ENCODE data around the gene RBMX.
"Not testable (repeated sequence)": the region's sequence is repeated elsewhere in the genome, so short reads cannot be mapped to it uniquely, and the experiment has no call there.

The RBMX gene

DNA sequence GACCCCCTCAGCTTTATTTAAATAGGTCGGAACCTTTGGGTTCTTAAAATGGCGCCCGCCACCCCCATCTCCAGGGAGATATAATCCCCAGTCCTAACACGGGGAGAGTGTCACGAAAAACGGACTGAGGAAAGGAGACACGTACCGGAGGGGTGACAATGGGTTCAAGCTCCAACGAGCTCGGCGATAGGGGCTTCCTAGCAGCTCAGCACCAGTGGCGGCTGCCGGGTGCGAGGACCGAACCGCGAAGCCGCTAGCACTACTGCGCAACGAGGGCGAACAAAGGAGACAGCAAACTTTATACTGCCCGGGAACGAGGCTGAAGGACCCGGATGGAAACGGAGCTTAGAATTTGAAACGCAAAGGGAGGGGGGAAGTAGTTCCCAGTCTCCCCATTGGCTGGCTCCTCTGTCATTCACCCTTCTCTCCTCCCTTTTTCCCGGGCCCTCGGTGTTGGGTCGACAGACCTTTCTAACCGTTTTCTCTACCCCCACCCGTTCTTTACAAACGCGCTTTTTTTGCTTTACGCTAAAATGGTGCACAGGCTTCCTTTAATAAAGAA, at the start of gene RBMX:
Gene RBMX, minus strand, starts transcription at position 274 of the 562 bp plus-strand sequence. CDS start 1,298 bp downstream, outside the sequence.
- DNase-seq (ENCODE audit: low read depth): peak; percentile 81

DNA sequence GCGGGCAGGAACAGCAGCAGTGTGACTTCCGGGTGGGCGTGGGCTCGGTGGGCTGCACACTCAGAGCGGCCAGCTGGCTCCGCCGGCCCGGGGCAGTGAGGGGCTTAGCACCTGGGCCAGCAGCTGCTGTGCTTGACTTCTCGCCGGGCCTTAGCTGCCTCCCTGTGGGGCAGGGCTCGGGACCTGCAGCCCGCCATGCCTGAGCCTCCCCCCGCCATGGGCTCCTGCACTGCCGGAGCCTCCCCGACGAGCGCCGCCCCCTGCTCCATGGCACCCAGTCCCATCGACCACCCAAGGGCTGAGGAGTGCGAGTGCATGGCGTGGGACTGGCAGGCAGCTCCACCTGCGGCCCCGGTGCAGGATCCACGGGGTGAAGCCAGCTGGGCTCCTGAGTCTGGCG, 40.9 kb upstream of the RBMX start:
- DNase-seq (ENCODE audit: low read depth): not testable (repeated sequence)

DNA sequence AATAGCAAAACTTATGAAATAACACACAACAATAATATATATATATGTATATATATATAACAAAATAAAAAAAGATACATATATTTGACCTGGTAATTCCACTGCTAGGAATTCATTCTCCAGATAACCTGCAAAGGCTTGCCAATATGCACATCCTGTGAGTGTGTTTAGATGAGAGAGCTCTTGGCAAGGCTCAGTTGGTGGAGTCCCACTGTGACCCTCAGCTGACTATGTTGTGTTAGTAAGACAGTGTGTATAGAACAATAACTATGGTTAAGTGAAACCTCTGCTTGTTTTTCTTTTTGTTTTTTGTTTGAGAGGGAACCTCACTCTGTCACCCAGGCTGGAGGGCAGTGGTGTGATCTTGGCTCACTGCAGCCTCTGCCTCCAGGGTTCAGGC, 39.5 kb upstream of the RBMX start:
- DNase-seq (ENCODE audit: low read depth): no peak

DNA sequence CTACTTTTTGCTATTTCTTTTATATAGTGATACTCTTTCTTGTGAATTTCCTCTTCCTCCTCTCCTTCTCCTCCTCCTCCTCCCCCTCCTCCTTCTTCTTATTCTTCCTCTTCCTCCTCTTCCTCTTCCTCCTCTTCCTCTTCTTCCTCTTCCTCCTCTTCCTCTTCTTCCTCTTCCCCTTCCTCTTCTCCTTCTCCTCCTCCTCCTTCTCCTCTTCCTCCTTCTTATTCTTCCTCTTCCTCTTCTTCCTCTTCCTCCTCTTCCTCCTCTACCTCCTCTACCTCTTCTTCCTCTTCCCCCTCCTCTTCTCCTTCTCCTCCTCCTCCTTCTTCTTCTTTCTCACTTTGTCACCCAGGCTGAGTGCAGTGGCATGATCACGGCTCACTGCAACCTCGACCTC, 36.3 kb upstream of the RBMX start:
- no peak for DNase-seq (ENCODE audit: low read depth)

DNA sequence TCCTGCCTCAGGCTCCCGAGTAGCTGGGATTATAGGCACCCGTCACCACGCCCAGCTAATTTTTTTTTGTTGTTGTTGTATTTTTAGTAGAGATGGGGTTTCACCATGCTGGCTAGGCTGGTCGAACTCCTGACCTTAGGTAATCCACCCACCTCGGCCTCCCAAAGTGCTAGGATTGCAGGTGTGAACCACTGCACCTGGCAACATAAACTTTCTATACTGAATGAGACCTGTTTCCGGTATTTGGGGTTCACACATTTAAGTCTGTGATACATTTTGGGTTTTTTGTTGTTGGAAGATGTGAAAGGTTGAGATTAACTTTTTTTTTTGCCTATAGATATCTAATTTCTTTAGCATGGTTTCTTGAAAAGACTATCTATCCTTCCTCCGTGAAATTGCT, 31.1 kb upstream of the RBMX start:
- DNase-seq (ENCODE audit: low read depth): not testable (repeated sequence)

DNA sequence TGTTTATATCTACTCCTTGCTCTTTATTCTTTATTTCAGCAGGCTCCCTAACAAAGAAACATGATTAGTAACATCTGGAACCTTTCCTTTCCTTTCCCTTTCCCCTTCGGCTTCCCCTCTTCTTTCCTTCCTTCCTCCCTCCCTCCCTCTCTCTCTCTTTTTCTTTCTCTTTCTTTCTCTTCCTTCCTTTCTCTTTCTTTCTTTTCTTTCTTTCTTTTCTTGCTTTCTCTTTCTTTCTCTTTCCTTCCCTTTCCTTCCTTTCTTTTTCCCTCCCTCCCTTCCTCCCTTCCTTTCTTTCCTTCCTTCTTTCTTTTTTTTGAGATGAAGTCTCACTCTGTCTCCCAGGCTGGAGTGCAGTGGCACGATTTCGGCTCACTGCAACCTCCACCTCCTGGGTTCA, 30.7 kb upstream of the RBMX start:
- DNase-seq (ENCODE audit: low read depth): no peak

DNA sequence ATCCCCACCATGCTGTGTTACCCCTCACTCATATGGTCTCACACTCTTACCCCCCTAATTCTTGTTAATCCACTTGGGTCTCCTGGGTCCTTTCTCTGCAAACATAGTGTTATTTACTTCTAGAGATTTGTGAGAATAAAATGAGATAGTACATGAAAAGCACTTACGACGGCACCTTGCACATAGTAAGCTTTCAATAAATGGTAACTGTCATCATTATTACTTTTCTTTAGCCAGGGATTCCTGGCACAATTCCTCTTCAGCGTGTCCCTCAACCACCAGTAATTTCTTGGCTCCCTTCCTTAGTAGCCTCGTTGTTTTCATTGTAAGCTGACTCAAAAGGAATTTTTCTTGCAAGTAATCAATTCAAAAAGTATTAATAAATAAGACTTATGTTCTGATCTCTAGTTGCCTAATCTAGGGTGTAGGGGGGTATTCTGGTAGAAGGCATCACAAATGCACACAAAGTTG, 30.1 kb upstream of the RBMX start:
- DNase-seq (ENCODE audit: low read depth): no peak

DNA sequence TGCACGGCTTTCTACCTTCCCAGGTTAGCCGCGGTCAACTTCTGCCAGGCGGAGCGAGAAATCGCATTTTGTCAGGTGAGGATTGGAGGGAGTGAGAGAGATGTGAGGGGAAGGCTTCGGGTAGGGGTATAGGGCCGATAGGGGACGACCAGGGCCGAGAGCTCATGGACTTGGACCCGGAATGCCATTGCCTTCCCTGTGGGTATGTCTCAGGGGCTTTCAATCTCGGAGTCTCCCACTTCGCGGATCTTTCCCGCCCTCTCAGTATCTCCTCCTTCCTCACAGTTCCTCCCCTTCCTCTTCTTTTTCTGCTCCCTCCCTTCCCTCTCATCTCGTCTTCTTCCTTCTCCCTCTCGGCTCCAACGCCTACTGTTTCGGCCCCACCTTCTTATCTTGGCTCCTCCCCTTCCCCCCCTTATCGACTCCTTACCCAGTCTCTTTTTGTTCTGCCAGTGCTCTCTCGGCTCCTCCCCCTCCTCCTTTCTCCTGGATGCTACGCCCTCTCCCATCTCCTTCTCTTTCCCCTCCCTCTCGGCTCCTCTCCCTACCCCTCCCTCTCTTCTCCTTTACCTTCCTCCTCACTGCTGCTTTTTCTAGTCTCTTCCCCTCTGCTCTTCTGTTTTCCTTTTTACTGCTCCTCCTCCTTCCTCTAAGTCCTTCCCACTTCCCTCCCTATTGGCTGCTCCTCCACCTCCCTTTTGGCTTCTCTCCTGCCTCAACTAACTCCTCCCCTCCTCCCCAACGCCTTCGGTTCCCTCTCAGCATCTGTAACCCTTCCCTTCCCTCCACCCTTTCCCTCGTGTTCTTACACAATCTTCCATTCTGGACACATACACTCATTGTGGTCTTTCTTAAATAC, 29.4 kb upstream of the RBMX start:
- peak; percentile 17 for DNase-seq (ENCODE audit: low read depth)

DNA sequence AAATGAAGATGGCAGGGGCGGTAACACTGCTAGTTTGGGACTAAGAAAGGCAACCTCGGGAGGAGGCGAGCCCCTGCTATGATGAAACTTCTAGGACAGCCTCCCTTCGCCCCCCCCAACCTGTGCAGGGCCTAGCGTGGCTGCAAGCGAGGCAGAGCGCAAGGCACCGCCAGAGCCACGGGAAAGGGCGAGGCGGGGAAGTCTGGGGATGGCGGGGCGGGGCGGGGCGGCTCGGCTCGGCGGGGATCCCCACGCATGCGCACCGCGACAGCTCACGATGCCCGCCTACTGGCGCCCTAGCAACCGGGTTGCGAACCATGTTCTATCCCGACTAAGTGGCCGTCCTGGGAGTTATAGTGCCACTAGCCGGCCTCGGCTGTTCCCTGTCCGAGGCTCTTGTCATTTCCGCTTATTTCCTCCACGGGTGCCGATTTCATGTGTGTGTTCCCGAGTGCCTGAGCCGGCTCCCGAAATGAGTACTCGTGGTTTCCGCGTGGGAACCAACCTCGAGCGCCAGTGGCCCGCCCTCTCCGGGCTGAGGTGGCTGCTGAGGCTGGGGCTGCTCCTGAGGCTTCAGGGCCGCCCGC, 28.7 kb upstream of the RBMX start:
- DNase-seq (ENCODE audit: low read depth): peak; percentile 51

DNA sequence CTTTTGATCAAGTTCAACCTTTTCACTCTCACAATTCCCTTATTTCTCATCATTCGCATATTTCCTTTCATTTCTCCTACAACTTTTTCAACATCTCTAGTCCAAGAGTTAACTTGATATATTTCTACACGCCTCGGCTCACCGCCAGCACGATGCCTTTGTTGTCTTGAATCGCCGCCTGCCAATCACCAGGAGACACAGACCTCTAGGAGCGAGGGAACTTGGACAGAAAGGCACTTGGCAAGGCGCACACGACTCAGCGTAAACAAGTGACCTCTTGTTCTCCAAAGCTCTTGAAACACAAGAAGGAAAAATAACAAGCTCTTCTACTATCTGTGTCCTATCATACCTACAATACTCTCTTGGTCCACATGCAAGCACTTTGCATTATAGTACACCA, 27.1 kb upstream of the RBMX start:
- DNase-seq (ENCODE audit: low read depth): no peak

DNA sequence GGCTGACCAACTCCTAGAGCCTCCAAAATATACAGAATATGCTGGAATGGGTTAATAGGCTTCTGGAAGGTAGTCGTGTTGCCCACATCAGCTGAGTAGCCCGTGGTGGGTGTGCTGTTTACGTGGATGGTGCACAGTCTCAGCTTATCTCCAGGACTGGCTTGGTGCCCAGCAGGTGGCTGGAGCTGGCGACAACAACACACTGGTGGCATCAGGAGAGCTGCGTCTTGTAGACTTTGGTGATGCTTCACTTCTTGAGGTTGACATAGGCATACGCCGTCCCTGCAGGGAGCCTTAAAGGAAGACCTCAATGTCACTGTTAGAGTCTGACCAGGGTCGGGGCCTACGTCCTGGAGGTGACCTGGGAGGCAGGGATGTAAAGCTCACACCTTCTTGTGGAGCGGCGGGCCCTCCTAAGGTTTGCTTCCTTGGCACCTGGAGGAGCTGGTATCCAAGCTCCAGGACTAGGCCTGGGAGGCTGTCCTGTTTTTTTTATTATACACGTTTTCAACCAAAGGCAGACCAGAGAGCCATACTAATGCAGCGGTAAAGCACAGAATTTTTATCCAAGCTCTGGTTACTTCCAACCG, 26.5 kb upstream of the RBMX start:
- DNase-seq (ENCODE audit: low read depth): no peak

DNA sequence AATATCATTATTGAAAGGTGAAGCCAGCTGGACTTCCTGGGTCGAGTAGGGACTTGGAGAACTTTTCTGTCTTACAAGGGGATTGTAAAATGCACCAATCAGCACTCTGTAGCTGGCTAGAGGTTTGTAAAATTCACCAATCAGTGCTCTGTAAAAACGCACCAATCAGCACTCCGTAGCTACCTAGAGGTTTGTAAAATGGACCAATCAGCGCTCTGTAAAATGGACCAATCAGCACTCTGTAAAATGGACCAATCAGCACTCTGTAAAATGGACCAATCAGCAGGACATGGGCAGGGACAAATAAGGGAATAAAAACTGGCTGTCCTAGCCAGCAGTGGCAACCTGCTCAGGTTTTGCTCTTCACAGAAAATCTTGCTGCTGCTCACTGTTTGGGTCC, 23.5 kb upstream of the RBMX start:
- not testable (repeated sequence) for DNase-seq (ENCODE audit: low read depth)

DNA sequence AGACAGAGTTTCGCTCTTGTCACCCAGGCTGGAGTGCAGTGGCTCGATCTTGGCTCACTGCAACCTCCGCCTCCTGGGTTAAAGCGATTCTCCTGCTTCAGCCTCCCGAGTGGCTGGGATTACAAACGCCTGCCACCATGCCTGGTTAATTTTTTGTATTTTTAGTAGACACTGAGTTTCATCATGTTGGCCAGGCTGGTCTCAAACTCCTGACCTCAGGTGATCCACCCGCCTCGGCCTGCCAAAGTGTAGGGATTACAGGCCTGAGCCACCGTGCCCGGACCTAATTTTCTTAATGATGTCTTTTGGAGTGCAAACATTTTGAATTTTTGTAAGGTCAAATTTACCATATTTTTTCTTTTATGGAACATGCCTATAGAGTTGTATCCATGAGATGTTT, 19.5 kb upstream of the RBMX start:
- not testable (repeated sequence) for DNase-seq (ENCODE audit: low read depth)

DNA sequence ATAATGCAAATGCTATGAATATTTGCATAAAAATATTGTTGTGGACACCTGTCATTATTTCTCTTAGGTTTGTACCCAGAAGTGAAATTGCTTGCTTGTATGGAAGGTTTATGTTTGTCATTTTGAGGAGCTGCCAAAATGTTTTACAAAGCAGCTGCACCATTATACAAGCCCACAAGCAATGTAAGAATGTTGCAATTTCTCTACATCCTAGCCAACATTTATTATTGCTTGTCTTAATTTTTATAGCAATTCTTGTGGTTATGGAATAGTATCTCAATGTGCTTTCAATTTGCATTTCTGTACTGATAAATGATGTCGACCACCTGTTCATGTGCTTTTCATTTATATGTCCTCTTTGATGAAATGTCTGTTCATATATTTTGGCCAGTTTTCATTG, 18.7 kb upstream of the RBMX start:
- no peak for DNase-seq (ENCODE audit: low read depth)

DNA sequence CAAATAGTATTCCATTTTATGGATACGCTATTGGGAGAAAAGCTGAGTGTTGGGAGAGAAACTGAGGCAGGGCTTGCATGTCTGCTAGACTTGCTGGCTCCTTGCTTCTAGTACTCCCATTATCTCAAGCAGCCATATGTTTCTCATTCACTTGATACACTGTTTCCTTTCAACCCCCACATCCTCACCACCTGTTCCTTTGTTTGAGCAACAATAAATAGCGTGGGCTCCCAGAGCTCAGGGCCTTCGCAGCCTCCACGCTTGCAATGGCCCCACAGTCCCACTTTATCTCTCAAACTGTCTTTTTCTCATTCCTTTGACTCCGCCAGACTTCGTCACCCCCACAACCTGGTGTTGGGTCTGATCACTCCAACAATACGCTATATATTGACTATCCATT, 18.2 kb upstream of the RBMX start:
- DNase-seq (ENCODE audit: low read depth): not testable (repeated sequence)

DNA sequence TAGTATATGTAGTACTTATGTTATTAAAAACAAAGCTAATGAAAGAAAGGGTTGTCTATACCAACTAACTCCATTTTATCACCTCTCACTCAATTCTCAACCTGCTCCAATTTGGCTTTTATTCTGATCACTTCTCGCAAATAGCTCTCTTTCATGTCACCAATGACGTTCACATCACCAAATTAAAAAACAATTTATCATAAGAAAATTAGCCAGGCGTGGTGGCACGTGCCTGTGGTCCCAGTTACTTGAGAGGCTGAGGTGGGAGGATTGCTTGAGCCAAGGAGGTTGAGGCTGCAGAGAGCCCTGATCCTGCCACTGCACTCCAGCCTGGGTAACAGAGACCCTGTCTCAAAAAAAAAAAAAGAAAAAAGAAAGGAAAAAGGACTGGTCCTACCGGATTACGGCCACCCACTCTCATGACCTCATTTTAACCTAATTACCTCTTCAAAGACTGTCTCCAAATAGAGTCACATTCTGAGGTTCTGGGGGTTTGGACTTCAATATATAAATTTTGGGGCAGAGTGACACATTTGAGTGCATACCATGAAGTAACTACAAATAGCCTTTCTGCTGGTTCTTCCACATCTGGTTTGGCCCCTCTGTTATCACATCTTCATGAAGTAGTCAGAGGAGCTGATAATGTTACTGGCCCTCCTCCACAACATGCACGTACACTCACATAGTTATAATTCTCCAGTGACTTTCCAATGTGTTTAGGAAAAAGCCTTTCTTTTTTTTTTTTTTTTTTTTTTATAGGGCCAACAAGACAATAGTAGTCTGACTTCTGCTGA, 15.8 kb upstream of the RBMX start:
- DNase-seq (ENCODE audit: low read depth): no peak

DNA sequence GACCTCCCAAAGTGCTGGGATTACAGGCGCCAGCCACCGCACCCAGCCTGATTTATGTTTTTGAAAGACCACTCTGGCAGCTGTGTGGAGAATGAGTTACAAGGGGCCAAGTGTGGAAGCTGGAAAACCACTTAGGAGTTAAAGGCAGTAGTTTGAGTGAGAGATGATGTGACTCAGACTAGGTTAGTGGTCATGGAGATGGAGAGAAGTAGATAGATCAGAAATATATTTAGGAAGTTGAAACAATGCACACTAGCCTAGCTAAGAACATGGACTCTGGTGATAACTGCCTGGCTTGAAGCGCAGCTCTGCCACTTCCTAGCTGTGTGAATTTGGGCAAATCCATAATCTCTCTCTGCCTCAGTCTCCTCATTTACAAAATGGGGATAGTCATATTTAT, 11.9 kb upstream of the RBMX start:
- DNase-seq (ENCODE audit: low read depth): no peak

DNA sequence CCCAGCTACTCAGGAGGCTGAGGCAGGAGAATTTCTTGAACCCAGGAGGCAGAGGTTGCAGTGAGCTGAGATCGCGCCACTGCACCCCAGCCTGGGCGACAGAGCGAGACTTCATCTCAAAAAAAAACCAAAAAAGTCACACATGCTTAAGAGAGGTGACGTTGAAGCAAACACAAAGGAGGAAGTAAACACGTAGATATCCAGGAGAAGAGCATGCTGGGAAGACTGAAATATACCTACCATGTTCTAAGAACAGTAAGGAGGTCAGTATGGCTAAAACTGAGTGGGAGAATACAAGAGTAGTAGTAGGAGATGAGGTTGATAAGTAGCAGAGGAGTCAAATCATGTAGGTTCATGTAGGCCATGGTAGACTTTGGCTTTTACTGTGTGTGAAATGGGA, 10.1 kb upstream of the RBMX start:
- DNase-seq (ENCODE audit: low read depth): not testable (repeated sequence)

DNA sequence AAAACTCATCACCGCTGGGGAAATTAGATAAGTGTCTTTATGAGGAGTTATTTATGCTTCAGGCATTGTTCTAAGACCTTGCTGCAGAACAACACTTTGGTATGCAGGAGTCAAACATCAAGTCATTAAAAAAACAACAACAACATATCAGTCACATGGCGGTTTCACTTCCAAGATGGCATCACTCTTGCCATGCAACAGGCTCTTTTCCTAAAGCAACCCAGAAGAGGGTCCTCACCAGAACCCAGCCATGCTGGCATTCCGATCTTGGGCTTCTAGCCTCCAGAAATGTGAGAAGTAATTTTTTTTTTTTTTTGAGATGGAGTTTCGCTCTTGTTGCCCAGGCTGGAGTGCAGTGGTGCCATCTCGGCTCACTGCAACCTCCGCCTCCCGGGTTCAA, 8.7 kb upstream of the RBMX start:
- DNase-seq (ENCODE audit: low read depth): no peak

DNA sequence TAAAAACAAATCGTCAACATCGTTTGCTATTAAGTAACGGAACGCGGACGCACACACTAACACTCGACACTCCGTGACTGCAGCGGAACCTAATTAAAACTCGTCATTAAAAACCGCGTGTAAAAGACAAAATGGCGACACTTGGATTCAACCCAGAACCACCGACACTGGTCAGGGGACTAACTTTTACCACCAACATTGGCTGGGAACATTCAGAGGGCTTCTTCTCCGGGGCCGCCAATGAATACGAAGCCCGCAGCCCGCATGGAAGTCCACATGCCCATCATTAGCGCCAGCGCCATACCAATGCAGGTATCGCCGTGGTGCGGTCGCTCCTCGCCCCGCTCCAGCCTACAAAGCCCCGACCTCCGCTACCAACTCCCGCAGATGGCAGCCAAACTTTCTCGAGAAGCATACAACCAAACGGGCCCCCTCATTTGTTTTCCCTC, 498 bp downstream of the RBMX start:
- peak; percentile 5 for DNase-seq (ENCODE audit: low read depth)

DNA sequence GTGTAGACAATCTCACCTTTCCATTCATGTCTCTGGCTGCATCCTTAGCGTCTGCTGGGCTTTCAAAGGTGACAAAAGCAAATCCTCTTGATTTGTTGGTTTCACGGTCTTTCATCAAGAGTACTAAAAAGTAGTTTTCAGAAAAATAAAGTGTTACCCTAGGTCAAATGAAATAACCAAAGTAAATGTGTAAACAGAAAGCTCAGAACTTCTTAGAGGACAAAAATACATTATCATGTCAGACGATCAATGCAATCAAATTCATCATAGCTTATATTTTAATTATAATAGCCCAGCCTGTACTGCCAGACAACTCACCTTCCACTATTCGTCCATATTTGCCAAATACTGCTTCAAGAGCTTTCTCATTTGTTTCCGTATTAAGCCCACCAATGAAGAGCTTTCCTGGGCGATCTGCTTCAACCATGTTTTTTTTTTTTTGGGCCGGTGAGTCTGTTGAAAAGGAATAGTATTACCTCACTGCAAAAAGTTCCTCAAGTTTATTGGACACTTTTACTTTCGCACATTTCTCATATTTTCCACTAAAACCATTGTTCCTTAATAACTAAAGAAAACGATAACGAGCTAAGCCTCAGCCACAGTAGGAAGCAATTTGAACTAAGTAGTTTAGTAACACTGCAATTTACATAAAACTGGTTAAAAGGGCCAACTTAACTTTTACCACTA, 1.4 kb downstream of the RBMX start:
- DNase-seq (ENCODE audit: low read depth): no peak

Data from activated gamma-delta T cell treated with anti-CD3 and anti-CD28 coated beads, Interleukin-2, amount 50 U/mL, for 16 hours (primary cell).